HG03460 (cell line): ENCODE measurements around the gene MAP4K4.

ENCODE experiments used
- ATAC-seq: cut with Tn5 transposase; IDR thresholded peaks from one replicate; pipeline ENCODE4 v1.9.1; 2021; ENCODE audit not compliant: unreplicated experiment

Gene MAP4K4

DNA sequence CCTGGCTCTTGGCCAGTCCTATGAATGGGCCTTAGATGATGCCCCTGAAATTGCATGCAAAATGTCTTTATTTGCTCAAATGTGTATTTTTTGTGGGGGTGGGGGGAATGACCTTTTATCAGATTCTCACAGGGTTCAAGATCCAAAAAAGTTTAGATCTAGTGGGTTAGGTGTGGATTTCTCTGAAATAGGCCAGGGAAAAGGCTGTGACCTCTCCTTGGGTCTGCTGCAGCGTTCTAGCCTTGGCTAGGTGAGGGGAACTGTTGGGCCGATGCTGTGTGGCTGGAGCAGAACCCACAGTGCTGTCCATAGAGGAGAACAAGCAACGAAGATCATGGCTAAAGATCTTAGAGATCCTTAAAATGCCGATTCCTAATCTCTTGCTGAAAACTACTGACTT is 163.9 kb downstream of the MAP4K4 start:
- no peak for ATAC-seq

DNA sequence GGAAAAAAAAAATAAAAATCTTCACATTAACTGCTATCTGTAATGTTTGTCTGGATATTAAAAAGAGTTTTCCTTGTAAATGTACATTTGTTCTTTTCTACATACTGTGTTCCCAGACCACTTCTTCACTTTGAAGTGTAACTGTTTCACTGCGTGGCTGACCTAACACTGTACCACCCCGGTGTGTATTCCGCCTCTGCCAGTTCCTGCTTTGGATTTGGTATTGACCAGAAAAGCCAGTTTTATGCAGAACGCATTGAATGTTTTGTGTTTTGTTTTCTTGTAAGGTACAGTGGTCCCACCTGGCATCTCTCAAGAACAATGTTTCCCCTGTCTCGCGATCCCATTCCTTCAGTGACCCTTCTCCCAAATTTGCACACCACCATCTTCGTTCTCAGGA is 166.0 kb downstream of the MAP4K4 start:
- no peak for ATAC-seq

DNA sequence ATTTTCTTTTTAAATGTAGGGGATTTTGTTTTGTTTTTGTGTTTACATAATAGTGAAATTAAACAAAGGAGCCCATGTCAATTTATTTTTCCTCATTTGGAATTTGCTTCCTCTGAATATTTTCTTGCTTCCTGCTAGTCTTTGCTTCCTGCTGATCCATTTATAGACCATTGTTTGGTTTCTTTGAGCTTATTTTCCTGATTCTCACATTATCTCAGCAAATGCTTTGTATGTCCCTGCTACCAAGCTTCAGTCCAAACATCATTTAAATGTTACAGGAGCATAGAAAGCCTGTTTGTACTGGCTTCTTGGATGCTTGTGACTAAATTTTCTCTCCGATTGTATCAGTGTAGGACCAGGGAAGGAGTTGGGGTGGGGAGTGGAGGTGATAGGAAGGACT is 166.9 kb downstream of the MAP4K4 start:
- ATAC-seq: no peak

DNA sequence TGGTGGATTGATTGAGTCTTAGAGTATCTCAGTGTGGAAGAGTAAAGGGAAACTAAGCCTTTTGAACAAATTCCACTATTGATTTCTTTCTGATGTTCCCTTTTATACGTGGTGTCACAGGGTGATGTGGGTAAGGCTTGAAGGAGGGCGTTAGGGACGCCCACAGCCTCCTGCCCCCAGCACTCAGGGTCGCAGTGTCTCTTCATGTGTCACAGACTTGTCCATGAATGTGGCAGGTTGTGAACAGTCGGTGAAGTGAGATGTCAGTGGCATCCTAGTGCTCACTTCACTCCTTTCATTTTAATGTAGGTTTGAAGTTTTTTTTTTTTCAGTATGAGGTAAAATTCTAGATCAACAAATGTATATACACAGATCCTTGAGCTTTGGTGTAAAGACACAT is 171.0 kb downstream of the MAP4K4 start:
- no peak for ATAC-seq

DNA sequence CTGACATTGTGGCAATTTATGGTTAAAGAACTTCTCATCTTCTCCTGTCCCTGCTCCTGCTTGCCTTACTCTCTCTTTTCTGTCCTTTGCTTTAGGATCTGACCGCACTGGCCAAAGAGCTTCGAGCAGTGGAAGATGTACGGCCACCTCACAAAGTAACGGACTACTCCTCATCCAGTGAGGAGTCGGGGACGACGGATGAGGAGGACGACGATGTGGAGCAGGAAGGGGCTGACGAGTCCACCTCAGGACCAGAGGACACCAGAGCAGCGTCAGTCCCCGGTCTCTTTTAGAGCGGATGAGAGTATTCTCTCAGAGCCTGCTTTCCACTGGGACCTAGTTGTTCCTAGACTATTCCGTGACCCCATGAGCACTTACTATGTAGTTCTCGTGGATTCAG is 172.0 kb downstream of the MAP4K4 start:
- no peak for ATAC-seq

DNA sequence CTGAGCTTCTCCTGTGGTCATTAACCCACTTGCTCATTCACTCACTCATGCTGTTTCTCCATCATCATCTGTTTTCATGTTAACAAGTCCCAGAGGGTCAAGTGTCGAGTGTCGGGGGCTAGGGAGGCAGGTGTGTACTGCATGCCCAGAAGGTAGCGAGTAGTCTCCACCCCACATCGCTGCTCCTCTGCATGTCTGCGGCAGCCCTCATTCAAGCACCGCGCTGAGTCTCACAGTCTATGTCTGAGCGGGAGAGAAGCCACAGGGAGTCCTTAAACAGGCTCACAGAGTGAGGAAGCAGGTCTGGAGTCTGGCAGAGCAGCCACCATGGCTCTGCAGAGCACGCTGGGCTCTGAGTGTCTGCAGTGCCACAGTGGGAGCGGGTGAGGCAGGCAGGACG is 172.9 kb downstream of the MAP4K4 start:
- ATAC-seq: no peak

DNA sequence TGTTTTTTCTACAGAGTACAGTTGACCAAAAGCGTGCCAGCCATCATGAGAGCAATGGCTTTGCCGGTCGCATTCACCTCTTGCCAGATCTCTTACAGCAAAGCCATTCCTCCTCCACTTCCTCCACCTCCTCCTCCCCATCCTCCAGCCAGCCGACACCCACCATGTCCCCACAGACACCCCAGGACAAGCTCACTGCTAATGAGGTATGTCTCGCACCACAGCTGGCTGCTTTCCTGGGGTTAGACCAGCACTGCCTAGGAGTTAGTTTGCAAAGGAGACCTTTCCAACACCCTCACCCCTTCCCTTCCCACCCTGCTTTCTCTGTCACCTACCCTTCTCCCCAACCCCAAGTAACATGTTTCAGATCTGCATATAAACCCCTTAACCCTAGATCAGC is 174.0 kb downstream of the MAP4K4 start:
- no peak for ATAC-seq

DNA sequence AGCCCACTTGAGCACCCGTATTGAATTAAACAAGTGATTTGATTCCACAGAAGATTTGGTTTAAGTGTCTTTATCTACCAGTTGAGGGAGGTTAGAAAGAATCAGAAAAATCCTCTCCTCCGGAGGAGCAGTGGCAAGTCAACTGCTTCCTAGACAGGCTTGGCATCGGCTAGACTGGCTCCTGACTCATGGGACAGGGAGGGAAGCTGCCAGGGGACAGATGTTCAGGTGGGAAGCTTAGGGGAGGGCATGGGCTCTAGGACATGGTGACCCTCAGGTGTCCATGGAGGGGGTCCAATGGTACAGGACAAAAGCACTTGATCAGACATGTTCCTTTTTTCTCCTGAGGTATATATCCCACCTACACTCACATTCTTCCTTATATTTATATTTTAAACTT is 175.0 kb downstream of the MAP4K4 start:
- ATAC-seq: no peak

DNA sequence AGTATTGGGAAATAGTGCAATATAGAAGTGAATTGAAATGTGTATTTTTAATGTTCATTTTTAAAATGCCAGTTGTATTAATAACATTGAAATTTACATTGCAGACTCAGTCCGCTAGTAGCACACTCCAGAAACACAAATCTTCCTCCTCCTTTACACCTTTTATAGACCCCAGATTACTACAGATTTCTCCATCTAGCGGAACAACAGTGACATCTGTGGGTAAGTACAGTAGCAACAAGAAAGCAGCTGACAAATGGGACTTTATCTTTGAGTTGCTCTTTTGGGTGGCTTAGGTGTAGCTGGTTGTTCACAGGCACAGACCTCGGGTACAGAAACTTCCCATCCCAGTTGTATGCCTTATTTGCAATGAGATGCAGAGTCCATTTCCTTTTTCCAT is 176.0 kb downstream of the MAP4K4 start:
- no peak for ATAC-seq

DNA sequence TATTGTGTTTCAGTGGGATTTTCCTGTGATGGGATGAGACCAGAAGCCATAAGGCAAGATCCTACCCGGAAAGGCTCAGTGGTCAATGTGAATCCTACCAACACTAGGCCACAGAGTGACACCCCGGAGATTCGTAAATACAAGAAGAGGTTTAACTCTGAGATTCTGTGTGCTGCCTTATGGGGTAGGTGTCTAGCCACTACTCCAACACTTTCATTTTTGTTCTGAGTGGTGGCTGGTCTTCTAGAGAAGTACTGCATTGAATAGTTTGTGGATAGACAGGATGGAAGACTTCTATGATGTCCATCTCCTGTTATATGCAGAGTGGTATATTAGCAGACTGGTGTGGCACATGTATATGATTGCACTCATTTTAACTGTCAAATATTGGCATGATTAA is 176.6 kb downstream of the MAP4K4 start:
- ATAC-seq: no peak

DNA sequence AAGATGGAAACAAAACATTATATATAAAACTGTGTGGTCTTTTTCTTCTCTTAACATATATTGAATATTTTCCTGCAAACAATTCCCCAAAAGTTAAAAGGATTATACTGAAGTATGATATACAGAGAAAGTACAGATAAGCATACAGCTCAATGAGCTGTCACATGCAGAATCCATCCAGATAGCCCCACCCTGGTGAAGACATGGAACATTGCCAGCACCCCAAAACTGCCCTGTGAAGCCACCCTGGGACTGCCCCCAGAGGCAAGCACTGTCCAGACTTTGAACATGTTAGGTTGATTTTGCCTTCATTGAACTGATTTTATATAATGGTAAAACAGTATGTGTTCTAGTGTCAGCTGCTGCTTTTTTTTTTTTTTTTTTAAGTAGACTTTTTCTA is 182.0 kb downstream of the MAP4K4 start:
- no peak for ATAC-seq

DNA sequence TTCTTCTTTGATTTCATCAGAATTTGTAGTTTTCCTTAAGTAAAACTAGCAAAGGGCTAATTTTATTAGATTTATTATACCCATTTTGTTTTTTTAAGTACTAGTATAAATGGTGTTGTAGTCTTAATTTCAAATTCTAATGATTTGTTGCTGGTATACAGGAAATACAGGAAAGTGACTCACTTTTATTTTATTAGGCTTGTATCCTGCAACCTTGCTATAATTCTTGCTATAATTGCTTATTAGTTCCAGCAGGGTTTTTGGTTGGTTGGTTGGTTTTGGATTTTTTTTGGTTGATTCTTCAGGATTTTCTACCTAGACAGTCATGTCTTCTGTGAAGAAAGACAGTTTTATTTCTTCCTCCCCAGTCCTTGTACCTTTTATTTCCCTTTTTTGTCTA is 183.6 kb downstream of the MAP4K4 start:
- no peak for ATAC-seq

DNA sequence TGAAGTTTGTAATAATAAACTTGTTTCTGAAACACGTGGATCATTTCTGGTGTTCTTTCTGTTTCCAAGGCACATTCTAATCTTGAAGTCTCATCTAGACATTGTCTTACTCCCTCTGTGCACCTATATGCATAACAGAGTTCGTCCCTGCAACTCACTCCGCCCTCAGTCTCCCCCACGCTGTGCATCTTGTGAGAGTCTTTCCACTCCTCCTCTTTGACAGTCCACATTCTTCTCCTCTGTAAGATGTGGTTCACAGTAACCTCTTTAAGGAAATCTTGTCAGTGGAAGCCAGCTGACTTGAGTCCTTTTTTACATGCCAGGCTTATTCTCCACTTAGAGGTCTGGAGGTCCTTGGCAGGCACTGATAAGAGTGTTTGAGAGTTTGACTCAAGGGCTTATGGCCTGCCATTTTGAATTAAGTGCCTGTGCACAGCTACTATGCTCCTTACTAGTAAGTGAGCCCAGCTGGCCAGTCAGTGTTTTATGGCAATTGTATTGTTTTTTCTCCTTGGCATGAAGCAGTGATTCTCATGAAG is 185.3 kb downstream of the MAP4K4 start:
- no peak for ATAC-seq

DNA sequence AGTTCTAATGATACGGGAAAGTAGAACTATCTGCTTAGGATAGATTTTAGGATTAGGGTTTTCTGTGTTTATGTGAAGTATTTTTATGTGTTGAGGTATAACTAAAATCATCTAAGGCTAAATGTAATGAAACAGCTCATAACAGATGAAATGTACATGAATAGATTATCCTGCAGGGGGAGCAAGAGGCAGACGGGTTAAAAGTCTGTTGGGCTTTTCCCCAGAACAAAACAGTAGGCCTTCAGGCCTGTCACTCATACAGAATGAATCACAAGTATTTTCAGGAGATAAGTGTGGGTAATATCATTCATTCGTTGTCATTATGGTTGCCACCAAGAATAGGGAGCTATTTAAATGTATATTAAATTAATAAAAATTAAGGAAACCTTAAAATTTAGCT is 186.4 kb downstream of the MAP4K4 start:
- ATAC-seq: no peak

DNA sequence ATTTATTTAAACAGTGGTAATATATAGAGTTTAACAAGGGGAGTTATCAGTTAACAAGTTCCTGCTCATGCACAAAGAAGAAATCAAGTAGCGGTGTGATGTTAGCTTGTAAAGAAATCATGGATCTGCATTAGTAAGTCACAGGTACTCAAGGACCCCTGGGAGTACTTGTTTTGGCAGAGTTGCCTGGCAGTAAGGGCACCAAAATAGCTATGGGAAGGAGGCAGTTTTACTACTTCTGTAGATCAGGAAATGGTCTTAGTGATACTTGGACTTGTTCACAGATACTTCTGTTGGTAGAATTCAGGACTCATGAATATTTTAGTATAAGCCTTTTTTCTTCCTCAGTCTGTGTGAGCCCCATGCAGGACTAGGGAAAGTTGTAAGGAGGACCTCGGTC is 186.9 kb downstream of the MAP4K4 start:
- no peak for ATAC-seq

DNA sequence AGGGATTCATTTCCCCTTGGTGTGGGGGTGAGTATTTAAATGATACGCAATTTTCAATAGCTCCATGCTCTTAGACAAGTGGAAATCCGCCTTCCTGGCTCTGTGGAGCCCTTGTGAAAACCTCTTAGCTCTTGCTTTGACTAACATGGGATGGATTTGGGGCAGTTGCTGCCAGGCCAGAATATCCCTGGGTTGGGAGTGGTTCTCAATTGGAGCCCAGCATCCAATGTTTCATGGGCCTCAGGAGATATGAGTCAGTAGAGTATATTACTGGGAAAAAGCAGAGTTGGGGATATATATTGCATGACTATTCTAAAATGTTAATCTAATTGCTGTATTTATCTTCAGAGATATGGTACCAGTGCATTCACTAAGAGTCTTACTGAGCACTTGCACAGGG is 189.8 kb downstream of the MAP4K4 start:
- no peak for ATAC-seq

DNA sequence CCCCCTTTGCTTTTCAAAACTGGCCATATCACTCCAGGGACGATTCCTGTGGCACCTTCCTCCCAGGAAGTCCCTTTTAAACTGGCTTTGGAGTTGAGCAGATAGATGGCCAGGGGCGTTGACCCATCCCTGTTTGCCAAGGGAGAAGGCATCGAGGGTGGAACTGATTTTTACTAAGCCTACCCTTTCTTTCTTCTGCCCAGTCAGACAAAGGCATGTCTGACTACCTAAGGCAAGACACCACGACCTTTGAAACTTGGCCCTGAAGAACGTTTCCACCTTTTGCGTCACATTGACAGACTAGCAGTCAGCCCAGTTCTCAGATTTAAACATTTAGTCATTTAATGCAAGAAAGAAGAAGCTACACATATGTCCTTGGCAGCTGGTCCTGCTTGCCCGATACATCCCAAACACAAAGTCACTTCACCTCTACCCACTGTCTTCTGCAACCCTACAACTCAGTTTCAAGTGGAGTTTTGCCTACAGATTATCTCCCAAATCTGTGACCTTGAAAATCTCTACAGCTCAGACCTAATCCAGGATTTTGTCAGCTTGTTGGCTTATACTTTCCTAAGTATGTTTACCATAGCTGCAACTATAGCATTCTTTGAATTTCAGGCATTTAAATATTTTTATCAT is 192.1 kb downstream of the MAP4K4 start:
- no peak for ATAC-seq

DNA sequence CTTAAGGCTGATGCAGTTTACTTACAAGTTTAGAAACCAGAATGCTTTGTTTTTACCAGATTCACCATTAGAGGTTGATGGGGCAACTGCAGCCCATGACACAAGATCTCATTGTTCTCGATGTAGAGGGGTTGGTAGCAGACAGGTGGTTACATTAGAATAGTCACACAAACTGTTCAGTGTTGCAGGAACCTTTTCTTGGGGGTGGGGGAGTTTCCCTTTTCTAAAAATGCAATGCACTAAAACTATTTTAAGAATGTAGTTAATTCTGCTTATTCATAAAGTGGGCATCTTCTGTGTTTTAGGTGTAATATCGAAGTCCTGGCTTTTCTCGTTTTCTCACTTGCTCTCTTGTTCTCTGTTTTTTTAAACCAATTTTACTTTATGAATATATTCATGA is 194.9 kb downstream of the MAP4K4 start:
- ATAC-seq: no peak

DNA sequence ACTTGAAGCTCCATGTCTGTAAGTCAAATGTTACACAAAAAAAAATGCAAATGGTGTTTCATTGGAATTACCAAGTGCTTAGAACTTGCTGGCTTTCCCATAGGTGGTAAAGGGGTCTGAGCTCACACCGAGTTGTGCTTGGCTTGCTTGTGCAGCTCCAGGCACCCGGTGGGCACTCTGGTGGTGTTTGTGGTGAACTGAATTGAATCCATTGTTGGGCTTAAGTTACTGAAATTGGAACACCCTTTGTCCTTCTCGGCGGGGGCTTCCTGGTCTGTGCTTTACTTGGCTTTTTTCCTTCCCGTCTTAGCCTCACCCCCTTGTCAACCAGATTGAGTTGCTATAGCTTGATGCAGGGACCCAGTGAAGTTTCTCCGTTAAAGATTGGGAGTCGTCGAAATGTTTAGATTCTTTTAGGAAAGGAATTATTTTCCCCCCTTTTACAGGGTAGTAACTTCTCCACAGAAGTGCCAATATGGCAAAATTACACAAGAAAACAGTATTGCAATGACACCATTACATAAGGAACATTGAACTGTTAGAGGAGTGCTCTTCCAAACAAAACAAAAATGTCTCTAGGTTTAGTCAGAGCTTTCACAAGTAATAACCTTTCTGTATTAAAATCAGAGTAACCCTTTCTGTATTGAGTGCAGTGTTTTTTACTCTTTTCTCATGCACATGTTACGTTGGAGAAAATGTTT is 196.3 kb downstream of the MAP4K4 start:
- ATAC-seq: no peak

DNA sequence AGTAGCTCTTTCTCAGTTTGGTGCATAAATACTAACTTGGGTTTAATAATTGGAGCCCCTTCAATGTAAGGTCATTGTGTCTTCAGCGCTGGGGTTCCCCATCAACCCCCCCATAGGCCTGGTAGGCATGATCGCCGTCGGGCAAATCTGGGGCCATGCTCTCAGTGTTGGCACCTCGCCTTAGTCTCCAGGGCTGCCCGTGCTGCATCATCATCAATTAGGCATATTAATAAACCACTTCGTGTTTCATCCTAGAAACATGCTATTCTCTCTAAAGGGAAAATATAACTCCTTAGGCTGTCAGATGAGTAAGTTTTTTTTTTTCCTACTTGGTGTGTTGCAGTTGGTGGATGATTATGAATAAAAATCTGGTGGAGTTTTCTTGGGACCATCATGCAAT is 197.5 kb downstream of the MAP4K4 start:
- no peak for ATAC-seq

DNA sequence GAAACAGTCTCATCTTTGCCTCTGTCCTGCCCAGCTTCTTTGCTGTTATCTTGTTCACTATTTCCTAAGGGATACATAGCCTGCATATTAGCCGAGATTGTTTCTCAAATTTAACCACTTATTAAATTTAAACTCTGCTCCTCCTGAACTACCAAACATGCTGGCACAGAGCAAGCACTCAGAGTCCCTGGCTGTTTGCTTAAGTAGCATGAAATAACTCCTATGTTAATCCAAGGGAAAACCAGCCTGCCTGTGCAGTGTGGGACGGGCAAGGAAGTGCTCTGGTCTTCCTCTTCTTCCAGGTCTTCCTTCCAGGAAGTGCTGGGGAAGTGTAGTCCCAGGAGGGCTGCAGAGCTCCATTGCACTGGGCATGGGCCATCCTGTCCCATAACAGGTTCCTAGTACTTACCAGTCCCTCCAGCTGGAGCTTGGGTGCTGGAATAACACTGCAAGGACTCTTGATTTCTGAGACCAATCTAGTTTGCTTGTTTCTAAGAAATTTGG is 198.4 kb downstream of the MAP4K4 start:
- ATAC-seq: no peak

DNA sequence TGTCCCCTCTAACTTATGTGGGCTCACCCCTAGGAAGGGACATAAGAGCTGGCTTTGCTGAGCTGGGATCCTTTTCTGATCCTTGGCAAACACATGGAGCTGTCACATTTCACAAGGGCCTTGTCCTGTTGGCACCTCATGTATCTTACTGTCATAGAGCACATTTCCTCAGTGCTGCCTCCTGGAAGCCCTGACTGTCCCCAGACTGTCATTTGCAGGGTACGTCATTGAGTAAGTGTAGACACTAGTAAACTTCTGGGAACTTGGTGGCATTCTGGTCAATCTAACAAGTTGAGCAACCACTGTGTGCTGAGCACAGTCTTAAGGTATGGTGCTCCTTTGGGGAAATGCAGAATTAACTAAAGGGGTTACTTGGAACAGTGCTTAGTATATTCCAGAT is 199.8 kb downstream of the MAP4K4 start:
- ATAC-seq: no peak

DNA sequence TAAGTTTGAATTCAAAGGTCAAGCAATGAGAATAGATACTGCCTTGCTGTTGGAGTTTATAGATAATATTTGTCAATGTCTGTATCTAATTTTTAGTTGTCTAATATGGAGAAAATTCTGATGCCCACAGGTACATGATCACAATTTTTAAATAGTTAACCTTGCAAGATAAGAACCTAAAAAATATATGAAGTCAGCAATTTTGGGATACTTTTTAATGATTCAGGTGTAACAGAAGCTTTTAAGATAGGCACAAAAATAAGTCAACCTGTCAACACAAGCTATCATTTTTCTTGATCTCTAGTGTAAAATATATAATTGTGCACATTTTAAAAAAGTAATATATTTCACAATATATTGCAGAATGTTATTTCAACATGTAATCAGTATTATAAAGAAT is 201.8 kb downstream of the MAP4K4 start:
- ATAC-seq: no peak
